CD4-positive, CD25-positive, alpha-beta regulatory T cell (primary cell): ENCODE measurements around the gene GLRB. TPM values are rescaled to one million over a fixed set of nuclear protein-coding genes. Genes with fewer than 3 reads are reported as not detected.
"Not testable (repeated sequence)": the region's sequence is repeated elsewhere in the genome, so short reads cannot be mapped to it uniquely, and the experiment has no call there.

Experiments used
- ATAC-seq, 2 donors: fragments of 150-1000 bp; cut with Tn5 transposase; one replicate each; pipeline ENCODE4 v1.10.0; 2021; ENCODE audit warnings: low read depth in 2 of 2, moderate number of reproducible peaks in 2 of 2, moderate library complexity in 1 of 2
- DNase-seq, 3 donors: peaks; one replicate each; pipeline versions ENCODE4 v3.0.0 to v3.0.0-alpha.2; 2012 to 2022; ENCODE audit warnings: mixed read lengths in 1 of 3
- H3K27ac ChIP-seq: one replicate; pipeline ENCODE4 v1.7.0; 2013; ENCODE audit warnings: mild to moderate bottlenecking, low read length; ENCODE audit not compliant: insufficient read depth, poor library complexity, severe bottlenecking
- H3K27me3 ChIP-seq: one replicate; pipeline ENCODE4 v1.7.0; 2013; ENCODE audit warnings: low read length; ENCODE audit not compliant: control insufficient read depth, insufficient read depth
- H3K36me3 ChIP-seq: one replicate; pipeline ENCODE4 v1.7.0; 2013; ENCODE audit warnings: mild to moderate bottlenecking, low read length, moderate library complexity; ENCODE audit not compliant: control insufficient read depth, insufficient read depth
- H3K4me1 ChIP-seq: 2 replicates; pipeline ENCODE4 v1.7.0; 2013; ENCODE audit warnings: mild to moderate bottlenecking, low read length; ENCODE audit not compliant: insufficient read depth, control insufficient read depth, poor library complexity, severe bottlenecking
- H3K4me3 ChIP-seq: one replicate; pipeline ENCODE4 v1.7.0; 2013; ENCODE audit warnings: low read depth, mild to moderate bottlenecking, low read length, moderate library complexity
- H3K9me3 ChIP-seq, 2 experiments: 1 replicate in 1 of 2; 2 replicates in 1 of 2; pipeline ENCODE4 v1.7.0; 2013; ENCODE audit warnings: low read length in 2 of 2, mild to moderate bottlenecking in 1 of 2, moderate library complexity in 1 of 2; ENCODE audit not compliant: control insufficient read depth in 2 of 2
- H3K27ac Mint-ChIP-seq, 3 donors: one replicate each; pipeline ENCODE4 v1.8.0; 2020 to 2022; ENCODE audit warnings: mild to moderate bottlenecking in 3 of 3, mixed read lengths in 3 of 3, moderate library complexity in 2 of 3
- H3K27me3 Mint-ChIP-seq: one replicate; pipeline ENCODE4 v1.8.0; 2022; ENCODE audit warnings: mild to moderate bottlenecking, mixed read lengths
- H3K36me3 Mint-ChIP-seq: one replicate; pipeline ENCODE4 v1.8.0; 2020; ENCODE audit warnings: mixed read lengths
- H3K4me1 Mint-ChIP-seq, 4 donors: one replicate each; pipeline ENCODE4 v1.8.0; 2020 to 2022; ENCODE audit warnings: mixed read lengths in 4 of 4, mild to moderate bottlenecking in 1 of 4
- H3K4me3 Mint-ChIP-seq, 4 donors: one replicate each; pipeline ENCODE4 v1.8.0; 2020 to 2022; ENCODE audit warnings: mild to moderate bottlenecking in 4 of 4, mixed read lengths in 4 of 4, moderate library complexity in 3 of 4
- H3K9me3 Mint-ChIP-seq, 7 donors: one replicate each; pipeline ENCODE4 v1.8.0; 2020 to 2022; ENCODE audit warnings: mixed read lengths in 7 of 7, mild to moderate bottlenecking in 3 of 7, moderate library complexity in 2 of 7
- polyA plus RNA-seq, 4 donors: library from polyadenylated mRNA; unstranded; fragments of 300-500 nt; fragmentation: Illumina TruSeq; gene quantifications; one replicate each; pipeline ENCODE4 v1.2.3, GENCODE V29; 2021
- total RNA-seq: library from RNA; stranded (reverse); gene quantifications from one replicate; pipeline ENCODE4 v1.2.3, GENCODE V29; 2022

Gene GLRB
- total and polyA plus RNA-seq, 5 donors from 2014 or later = not detected

- no peaks in the 10 kb centered on the region for H3K4me1 Mint-ChIP-seq
- H3K36me3 Mint-ChIP-seq = no peaks in the 10 kb centered on the region
- no peaks in the 10 kb centered on the region for H3K27me3 ChIP-seq
- no peak for DNase-seq
- H3K27me3 Mint-ChIP-seq = no peaks in the 10 kb centered on the region
- no peaks in the 10 kb centered on the region for H3K4me1 ChIP-seq
- no peaks in the 10 kb centered on the region for H3K36me3 ChIP-seq
- ATAC-seq = no peak
- H3K4me3 Mint-ChIP-seq = no peak overlapping the region
- H3K27ac ChIP-seq = no peak overlapping the region
- peaks cover 0 to 10% (median 5%) of the 10 kb centered on the region in 7 donors for H3K9me3 Mint-ChIP-seq
- no peaks in the 10 kb centered on the region for H3K9me3 ChIP-seq
- H3K4me3 ChIP-seq = no peak overlapping the region
- H3K27ac Mint-ChIP-seq = no peak overlapping the region
These were observed 23.4 kb upstream of the GLRB start for GRCh38 chr4:157052429-157053040.

- Mint-ChIP-seq H3K4me3 (no peak overlapping the region), H3K36me3 (no peaks in the 10 kb centered on the region), H3K9me3 (peaks cover 0 to 13% (median 3%) of the 10 kb centered on the region in 7 donors), H3K27ac (no peak overlapping the region), H3K27me3 (no peaks in the 10 kb centered on the region), H3K4me1 (no peaks in the 10 kb centered on the region)
- no peaks in the 10 kb centered on the region for H3K36me3 ChIP-seq
- no peak overlapping the region for H3K4me3 ChIP-seq
- no peaks in the 10 kb centered on the region for H3K4me1 ChIP-seq
- H3K27me3 ChIP-seq = no peaks in the 10 kb centered on the region
- DNase-seq (no peak), ATAC-seq (no peak)
- peaks cover 0 to 3% of the 10 kb centered on the region in 2 experiments for H3K9me3 ChIP-seq
- no peak overlapping the region for H3K27ac ChIP-seq
These were observed 18.7 kb upstream of the GLRB start for GRCh38 chr4:157057218-157057617.

GRCh38 chr4:157058899-157059298, 17.1 kb upstream of the GLRB start:
- not testable (repeated sequence) for H3K27ac Mint-ChIP-seq, ATAC-seq, H3K4me3 ChIP-seq, H3K4me1 Mint-ChIP-seq, H3K4me3 Mint-ChIP-seq, H3K4me1 ChIP-seq, H3K27me3 Mint-ChIP-seq, H3K27me3 ChIP-seq, H3K9me3 ChIP-seq, H3K36me3 ChIP-seq, H3K27ac ChIP-seq, DNase-seq, H3K36me3 Mint-ChIP-seq
- peaks cover 0 to 10% (median 2%) of the 10 kb centered on the region in 7 donors for H3K9me3 Mint-ChIP-seq

GRCh38 chr4:157072002-157072401, 3.9 kb upstream of the GLRB start:
- no peaks in the 10 kb centered on the region for H3K27me3 Mint-ChIP-seq

GRCh38 chr4:157075401-157075800, 549 bp upstream of the GLRB start:
- Mint-ChIP-seq H3K4me3 (no peak overlapping the region), H3K4me1 (no peaks in the 10 kb centered on the region), H3K9me3 (peaks cover 0 to 13% (median 0%) of the 10 kb centered on the region in 7 donors), H3K36me3 (no peaks in the 10 kb centered on the region), H3K27ac (no peak overlapping the region), H3K27me3 (no peaks in the 10 kb centered on the region)
- Histone ChIP-seq H3K36me3 (no peaks in the 10 kb centered on the region), H3K27me3 (no peaks in the 10 kb centered on the region), H3K27ac (no peak overlapping the region), H3K9me3 (no peaks in the 10 kb centered on the region), H3K4me1 (no peaks in the 10 kb centered on the region), H3K4me3 (no peak overlapping the region)
- no peak for ATAC-seq
- no peak for DNase-seq

More at GRCh38 chr4:157072002-157072401, 3.9 kb upstream of the GLRB start:
- ATAC-seq = no peak
- Histone ChIP-seq H3K4me1 (no peaks in the 10 kb centered on the region), H3K9me3 (no peaks in the 10 kb centered on the region), H3K27ac (no peak overlapping the region), H3K27me3 (no peaks in the 10 kb centered on the region), H3K4me3 (no peak overlapping the region), H3K36me3 (no peaks in the 10 kb centered on the region)
- H3K36me3 Mint-ChIP-seq = no peaks in the 10 kb centered on the region
- no peaks in the 10 kb centered on the region for H3K4me1 Mint-ChIP-seq
- no peak overlapping the region for H3K4me3 Mint-ChIP-seq
- H3K9me3 Mint-ChIP-seq = peaks cover 0 to 10% (median 0%) of the 10 kb centered on the region in 7 donors
- H3K27ac Mint-ChIP-seq = no peak overlapping the region
- no peak for DNase-seq

- no peaks in the 10 kb centered on the region for H3K27me3 Mint-ChIP-seq
- ATAC-seq (no peak), DNase-seq (no peak)
- H3K4me3 ChIP-seq = no peak overlapping the region
- H3K4me3 Mint-ChIP-seq = no peak overlapping the region
- H3K27ac Mint-ChIP-seq = no peak overlapping the region
- no peaks in the 10 kb centered on the region for H3K4me1 ChIP-seq
- no peaks in the 10 kb centered on the region for H3K27me3 ChIP-seq
- no peaks in the 10 kb centered on the region for H3K36me3 ChIP-seq
- H3K36me3 Mint-ChIP-seq = no peaks in the 10 kb centered on the region
- H3K4me1 Mint-ChIP-seq = no peaks in the 10 kb centered on the region
- no peak overlapping the region for H3K27ac ChIP-seq
- H3K9me3 ChIP-seq = no peaks in the 10 kb centered on the region
- peaks cover 0 to 13% (median 0%) of the 10 kb centered on the region in 7 donors for H3K9me3 Mint-ChIP-seq
These were observed 613 bp downstream of the GLRB start for GRCh38 chr4:157076578-157076947.

- Mint-ChIP-seq H3K4me3 (no peak overlapping the region), H3K27me3 (no peaks in the 10 kb centered on the region), H3K4me1 (no peaks in the 10 kb centered on the region), H3K36me3 (no peaks in the 10 kb centered on the region), H3K9me3 (peaks cover 0 to 5% (median 0%) of the 10 kb centered on the region in 7 donors), H3K27ac (no peak overlapping the region)
- Histone ChIP-seq H3K4me3 (no peak overlapping the region), H3K9me3 (no peaks in the 10 kb centered on the region), H3K27ac (no peak overlapping the region), H3K27me3 (no peaks in the 10 kb centered on the region), H3K4me1 (no peaks in the 10 kb centered on the region), H3K36me3 (no peaks in the 10 kb centered on the region)
- DNase-seq (no peak), ATAC-seq (no peak)
These were observed 3.5 kb downstream of the GLRB start for GRCh38 chr4:157079441-157079840.

- Histone ChIP-seq H3K4me1 (no peaks in the 10 kb centered on the region), H3K4me3 (no peak overlapping the region), H3K9me3 (no peaks in the 10 kb centered on the region), H3K27ac (no peak overlapping the region), H3K27me3 (no peaks in the 10 kb centered on the region), H3K36me3 (no peaks in the 10 kb centered on the region)
- Mint-ChIP-seq H3K27ac (no peak overlapping the region), H3K9me3 (peaks cover 0 to 5% (median 0%) of the 10 kb centered on the region in 7 donors), H3K27me3 (no peaks in the 10 kb centered on the region), H3K36me3 (no peaks in the 10 kb centered on the region), H3K4me3 (no peak overlapping the region), H3K4me1 (no peaks in the 10 kb centered on the region)
- ATAC-seq = no peak
- no peak for DNase-seq
These were observed 4.7 kb downstream of the GLRB start for GRCh38 chr4:157080605-157081004.
